ENCODE measurements around the gene IGHMBP2.

Gene IGHMBP2

DNA sequence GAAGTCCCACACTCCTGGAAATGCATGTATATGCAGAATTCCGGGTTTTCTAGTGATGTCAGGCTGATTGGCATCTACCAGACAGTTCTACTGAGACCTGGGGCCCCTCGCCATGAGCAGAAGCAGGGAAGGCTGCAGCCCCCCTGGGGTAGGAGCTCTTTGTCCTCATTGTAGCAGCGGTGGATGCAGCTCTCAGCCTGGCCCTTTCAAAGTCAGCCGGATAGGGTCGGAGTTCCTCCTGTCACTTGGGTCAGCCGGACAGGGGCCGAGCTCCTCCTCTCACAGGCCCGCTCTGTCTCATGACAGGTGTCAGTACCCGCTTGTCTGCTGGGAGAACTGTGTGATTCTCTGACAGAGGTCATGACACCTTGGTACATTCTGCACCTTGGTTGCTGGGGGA, 47.1 kb downstream of the IGHMBP2 start:
- TF ChIP-seq, protein P1, sequence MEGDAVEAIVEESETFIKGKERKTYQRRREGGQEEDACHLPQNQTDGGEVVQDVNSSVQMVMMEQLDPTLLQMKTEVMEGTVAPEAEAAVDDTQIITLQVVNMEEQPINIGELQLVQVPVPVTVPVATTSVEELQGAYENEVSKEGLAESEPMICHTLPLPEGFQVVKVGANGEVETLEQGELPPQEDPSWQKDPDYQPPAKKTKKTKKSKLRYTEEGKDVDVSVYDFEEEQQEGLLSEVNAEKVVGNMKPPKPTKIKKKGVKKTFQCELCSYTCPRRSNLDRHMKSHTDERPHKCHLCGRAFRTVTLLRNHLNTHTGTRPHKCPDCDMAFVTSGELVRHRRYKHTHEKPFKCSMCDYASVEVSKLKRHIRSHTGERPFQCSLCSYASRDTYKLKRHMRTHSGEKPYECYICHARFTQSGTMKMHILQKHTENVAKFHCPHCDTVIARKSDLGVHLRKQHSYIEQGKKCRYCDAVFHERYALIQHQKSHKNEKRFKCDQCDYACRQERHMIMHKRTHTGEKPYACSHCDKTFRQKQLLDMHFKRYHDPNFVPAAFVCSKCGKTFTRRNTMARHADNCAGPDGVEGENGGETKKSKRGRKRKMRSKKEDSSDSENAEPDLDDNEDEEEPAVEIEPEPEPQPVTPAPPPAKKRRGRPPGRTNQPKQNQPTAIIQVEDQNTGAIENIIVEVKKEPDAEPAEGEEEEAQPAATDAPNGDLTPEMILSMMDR (IDR thresholded peaks at IDR 0.05; ENCODE audit: low read depth, low read length): no peak
- no peak for DNase-seq (ENCODE audit: extremely low read depth, low read depth)

DNA sequence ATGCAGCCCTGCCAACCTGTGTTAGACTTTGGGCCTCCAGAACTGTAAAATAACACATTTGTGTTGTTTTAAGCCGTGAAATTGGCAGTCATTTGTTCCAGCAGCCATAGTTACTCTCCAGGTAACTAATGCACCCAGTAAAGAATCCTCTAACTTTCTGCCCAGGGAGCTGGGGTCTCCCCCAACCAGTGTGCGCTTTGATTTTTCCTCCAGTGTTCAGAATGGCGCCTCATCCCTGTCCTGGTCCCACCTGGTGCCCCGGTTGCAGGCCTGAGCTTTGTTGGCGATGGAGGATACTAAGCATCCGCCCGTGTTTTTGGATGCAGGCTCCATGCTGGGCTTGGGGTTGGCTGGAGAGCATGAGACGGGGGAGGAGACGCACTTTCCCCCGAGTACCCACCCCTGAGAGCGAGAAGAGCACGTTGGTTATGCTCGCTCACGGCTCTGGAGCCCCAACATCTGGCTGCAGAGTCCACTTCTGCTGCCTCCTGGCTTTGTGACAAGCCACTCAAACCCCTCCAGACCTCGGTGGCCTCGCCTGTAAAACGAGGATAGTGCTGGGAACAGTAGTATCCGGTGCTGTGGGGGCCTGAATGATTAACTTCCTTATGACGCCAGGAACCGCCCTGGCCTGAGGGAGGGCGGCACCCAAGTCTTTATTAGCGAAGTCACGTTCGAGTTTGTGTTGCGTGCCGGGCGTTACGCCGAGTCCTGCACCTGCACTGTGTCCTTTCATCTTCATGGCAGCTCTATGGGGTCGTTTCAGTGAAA, 51.3 kb downstream of the IGHMBP2 start:
- DNase-seq (ENCODE audit: extremely low read depth, low read depth): no peak
- TF ChIP-seq, protein P1 (IDR thresholded peaks at IDR 0.05; ENCODE audit: low read depth, low read length): no peak

DNA sequence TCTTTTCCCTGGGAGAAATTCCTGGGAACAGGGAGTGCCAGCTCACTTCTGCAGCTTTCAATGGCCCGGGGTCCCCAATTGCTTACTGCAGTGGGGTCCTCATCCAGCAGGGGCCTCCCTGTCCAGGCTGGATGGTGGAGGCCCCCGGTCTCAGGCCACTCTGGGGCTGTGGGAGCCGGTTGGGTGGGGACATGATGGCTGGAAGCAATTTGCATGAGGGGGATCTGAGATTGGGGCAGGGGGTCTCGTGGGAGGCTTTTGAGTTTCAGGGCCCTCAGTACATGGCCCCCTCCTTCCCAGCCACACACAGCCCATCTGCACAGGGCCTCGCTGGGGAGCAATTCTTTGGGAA, 51.9 kb downstream of the IGHMBP2 start:
- TF ChIP-seq, protein P1 (IDR thresholded peaks at IDR 0.05; ENCODE audit: low read depth, low read length): no peak; the same call in 1 of the 2 replicates
- no peak for DNase-seq (ENCODE audit: extremely low read depth, low read depth)

DNA sequence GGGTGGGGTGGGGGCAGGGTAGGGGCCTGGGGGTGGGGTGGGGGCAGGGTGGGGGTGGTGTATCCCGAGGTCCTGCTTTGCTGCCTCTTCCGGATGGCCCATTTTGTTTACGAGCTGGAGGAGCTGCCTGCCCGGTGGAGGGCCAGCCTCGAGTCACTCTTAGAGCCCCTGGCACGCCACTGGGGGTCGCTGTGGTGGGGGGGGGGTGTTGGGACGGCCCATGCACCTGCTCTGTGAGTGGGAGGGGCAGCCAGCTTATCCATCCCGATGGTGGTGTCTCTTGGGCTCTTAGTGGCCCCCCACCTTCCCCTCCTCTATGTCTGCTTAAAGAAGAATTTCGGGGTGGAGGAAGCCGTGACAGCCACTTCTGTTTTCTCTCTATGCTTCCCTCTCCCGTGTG, 52.5 kb downstream of the IGHMBP2 start:
- no peak for DNase-seq (ENCODE audit: extremely low read depth, low read depth)
- TF ChIP-seq, protein P1 (IDR thresholded peaks at IDR 0.05; ENCODE audit: low read depth, low read length): peak; percentile 9; the same call in 1 of the 2 replicates

DNA sequence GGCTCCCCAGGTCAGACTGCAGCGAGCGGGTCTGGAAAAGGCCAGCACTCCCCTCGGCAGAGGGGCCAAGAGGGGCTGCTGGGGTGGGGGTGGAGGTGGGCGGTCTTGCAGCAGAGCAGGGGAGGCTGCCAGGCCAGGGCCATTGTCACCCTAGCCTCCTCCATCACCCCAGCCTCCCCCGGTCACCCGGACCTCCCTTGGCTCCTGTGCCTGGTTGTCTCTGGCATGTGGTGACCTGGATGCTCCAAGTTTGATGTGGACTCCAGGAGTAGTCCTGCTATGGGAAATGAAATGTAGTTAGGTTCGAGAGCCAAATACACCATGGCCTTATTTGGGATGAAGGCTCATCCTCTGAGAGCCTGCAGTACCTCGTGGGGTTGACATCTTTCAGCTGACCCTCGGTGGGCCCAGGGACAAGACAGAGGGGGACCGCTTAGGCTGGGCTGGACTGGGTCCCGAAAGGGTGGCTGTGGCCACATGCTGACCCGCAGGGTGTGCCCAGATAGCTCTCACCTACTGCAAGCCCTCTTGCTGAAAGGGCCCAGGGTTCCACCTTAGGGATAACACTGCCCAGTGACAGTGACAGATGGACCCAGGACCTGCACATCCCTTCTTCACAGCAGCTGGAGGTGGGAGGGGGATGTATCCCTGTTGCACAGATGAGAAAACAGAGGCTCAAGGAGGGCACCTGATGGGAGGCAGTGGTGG, 53.0 kb downstream of the IGHMBP2 start:
- DNase-seq (ENCODE audit: extremely low read depth, low read depth): no peak
- TF ChIP-seq, protein P1 (IDR thresholded peaks at IDR 0.05; ENCODE audit: low read depth, low read length): no peak

DNA sequence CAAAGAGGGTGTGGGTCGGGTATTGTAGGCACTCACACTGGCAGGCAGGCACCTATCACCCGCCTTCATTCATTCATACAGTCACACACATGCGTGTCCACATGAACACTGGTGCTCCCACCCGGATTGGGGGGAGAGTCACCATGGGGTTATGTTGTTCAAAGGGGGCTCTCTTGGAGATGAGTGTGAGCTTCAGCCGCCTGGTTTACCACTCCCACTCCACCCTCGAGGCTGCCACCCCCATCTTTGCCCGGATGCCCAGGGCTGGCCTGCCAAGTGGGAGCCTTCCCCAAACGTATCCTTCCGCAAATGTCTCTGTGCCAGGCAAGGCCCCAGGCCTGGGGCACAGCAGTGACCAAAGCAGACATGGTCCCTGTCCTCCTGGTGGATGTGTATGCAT, 54.5 kb downstream of the IGHMBP2 start:
- no peak for DNase-seq (ENCODE audit: extremely low read depth, low read depth)
- TF ChIP-seq, protein P1 (IDR thresholded peaks at IDR 0.05; ENCODE audit: low read depth, low read length): no peak

Measured in AG09319 (cell line).